22Rv1 (cell line): Measurements from ENCODE around the gene TEKTIP1.

ENCODE experiments used
- H3K27ac ChIP-seq: fragments of 450-650 bp; 2 replicates; pipeline ENCODE4 v1.5.1; 2017
- CTCF ChIP-seq: fragments of 450-650 bp; IDR thresholded peaks from 2 replicates; pipeline ENCODE4 v1.5.1; 2017; ENCODE audit warnings: mild to moderate bottlenecking
- ZFX ChIP-seq: fragments of 450-650 bp; IDR thresholded peaks from 2 replicates; pipeline ENCODE4 v1.6.1; 2017; ENCODE audit warnings: antibody characterized with exemption, borderline replicate concordance

TEKTIP1 gene

GRCh38 chr19:3536429-3537100 is 2.4 kb upstream of the TEKTIP1 start:
- H3K27ac ChIP-seq: peak overlapping the region; percentile 25; the same call in 1 of the 2 replicates
- no peak for TF ChIP-seq CTCF
- TF ChIP-seq ZFX: no peak

- peak overlapping the region; percentile 25 for H3K27ac ChIP-seq
- no peak for TF ChIP-seq ZFX
- no peak for TF ChIP-seq CTCF
These were observed 1.9 kb upstream of the TEKTIP1 start for GRCh38 chr19:3537101-3537437.

GRCh38 chr19:3537438-3538240 is 1.3 kb upstream of the TEKTIP1 start:
- peak overlapping the region; percentile 25 for H3K27ac ChIP-seq
- TF ChIP-seq CTCF (no peak), ZFX (no peak)

GRCh38 chr19:3538258-3538929 is 580 bp upstream of the TEKTIP1 start:
- peak overlapping the region; percentile 25 for H3K27ac ChIP-seq
- TF ChIP-seq ZFX (no peak), CTCF (no peak)

GRCh38 chr19:3539756-3540118 is 763 bp downstream of the TEKTIP1 start:
- TF ChIP-seq ZFX (no peak), CTCF (no peak)
- H3K27ac ChIP-seq: peak overlapping the region; percentile 25; the same call in 1 of the 2 replicates

- TF ChIP-seq CTCF: no peak
- TF ChIP-seq ZFX: no peak
- peak overlapping the region; percentile 37; the same call in 1 of the 2 replicates for H3K27ac ChIP-seq
These were observed 4.4 kb downstream of the TEKTIP1 start for GRCh38 chr19:3543150-3544057.
